ENCODE measurements around the gene LINGO3. TPM values are rescaled to one million over a fixed set of nuclear protein-coding genes. Genes with fewer than 3 reads are reported as not detected.

The LINGO3 gene
- polyA plus RNA-seq, 1 donor (not counting 4 experiments of a cell fraction or from before 2014, with no cell fraction given) = not detected

DNA sequence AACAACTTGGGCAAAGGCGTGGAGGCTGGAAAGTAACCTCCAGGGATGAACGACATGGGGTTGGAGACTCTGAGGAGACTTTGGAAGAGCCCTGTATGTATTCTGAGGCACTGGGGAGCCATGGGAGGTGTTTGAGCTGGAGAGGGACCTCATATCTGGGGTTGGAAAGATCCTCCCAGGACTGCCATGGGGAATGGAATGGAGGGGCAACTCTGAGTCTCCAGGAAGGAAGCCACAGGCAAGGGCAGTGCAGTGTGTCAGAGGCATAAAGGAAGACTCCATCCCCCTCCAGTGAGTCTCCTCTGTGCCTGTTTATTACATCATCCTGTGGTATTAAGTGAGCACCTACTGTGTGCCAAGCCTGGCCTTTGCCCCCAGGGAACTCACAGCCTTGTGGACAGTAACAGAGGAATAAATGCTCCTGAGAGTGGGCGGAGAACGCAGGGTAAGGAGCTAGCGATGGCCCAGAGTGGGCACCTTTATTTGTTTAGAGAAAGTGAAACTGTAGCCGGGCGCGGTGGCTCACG, 33.7 kb downstream of the LINGO3 start:
- Histone ChIP-seq H3K4me3 (ENCODE audit: control insufficient read depth in 2 of 3, extremely low read depth in 1 of 3, insufficient read depth in 2 of 3, low read depth in 1 of 3, low read length in 3 of 3) (no peak overlapping the region), H3K79me2 (ENCODE audit: control insufficient read depth, insufficient read depth, low read length) (peaks cover 44% of the 10 kb centered on the region), H4K20me1 (ENCODE audit: control insufficient read depth, extremely low read depth, insufficient read depth, low read length) (peaks cover 33% of the 10 kb centered on the region), H3K9me3 (ENCODE audit: control insufficient read depth, low read depth, low read length) (no peaks in the 10 kb centered on the region), H3K4me2 (ENCODE audit: control insufficient read depth, extremely low read depth, insufficient read depth, low read depth, low read length) (no peak overlapping the region), H3K27ac (ENCODE audit: control insufficient read depth, insufficient read depth, low read length) (no peak overlapping the region), H2AFZ (ENCODE audit: control insufficient read depth, low read length) (no peak overlapping the region), H3K9ac (ENCODE audit: control insufficient read depth, extremely low read depth, insufficient read depth, low read length) (no peak overlapping the region), H3K27me3 (ENCODE audit: control insufficient read depth, extremely low read depth, insufficient read depth, low read length) (no peaks in the 10 kb centered on the region), H3K4me1 (ENCODE audit: control insufficient read depth, extremely low read depth, insufficient read depth, low read length) (peaks cover 15% of the 10 kb centered on the region), H3K36me3 (ENCODE audit: control insufficient read depth in 2 of 2, extremely low read depth in 1 of 2, insufficient read depth in 2 of 2, low read length in 2 of 2) (peaks cover 13 to 16% of the 10 kb centered on the region in 2 experiments), H3K9me1 (ENCODE audit: control insufficient read depth, extremely low read depth, insufficient read depth, low read length) (no peaks in the 10 kb centered on the region)
- DNase-seq (ENCODE audit: low read depth, low spot score) (no peak), FAIRE-seq (no peak)
- no peak for TF ChIP-seq EZH2 (IDR thresholded peaks at IDR 0.05; ENCODE audit: low read length)
- TF ChIP-seq, protein P1, sequence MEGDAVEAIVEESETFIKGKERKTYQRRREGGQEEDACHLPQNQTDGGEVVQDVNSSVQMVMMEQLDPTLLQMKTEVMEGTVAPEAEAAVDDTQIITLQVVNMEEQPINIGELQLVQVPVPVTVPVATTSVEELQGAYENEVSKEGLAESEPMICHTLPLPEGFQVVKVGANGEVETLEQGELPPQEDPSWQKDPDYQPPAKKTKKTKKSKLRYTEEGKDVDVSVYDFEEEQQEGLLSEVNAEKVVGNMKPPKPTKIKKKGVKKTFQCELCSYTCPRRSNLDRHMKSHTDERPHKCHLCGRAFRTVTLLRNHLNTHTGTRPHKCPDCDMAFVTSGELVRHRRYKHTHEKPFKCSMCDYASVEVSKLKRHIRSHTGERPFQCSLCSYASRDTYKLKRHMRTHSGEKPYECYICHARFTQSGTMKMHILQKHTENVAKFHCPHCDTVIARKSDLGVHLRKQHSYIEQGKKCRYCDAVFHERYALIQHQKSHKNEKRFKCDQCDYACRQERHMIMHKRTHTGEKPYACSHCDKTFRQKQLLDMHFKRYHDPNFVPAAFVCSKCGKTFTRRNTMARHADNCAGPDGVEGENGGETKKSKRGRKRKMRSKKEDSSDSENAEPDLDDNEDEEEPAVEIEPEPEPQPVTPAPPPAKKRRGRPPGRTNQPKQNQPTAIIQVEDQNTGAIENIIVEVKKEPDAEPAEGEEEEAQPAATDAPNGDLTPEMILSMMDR (optimal IDR thresholded peaks at IDR 0.05 in 1 of 3, IDR thresholded peaks at IDR 0.05 in 1 of 3, conservative IDR thresholded peaks at IDR 0.05 in 1 of 3; ENCODE audit: extremely low read depth in 1 of 3, insufficient read depth in 2 of 3, low read length in 3 of 3) = no peak
- dilution Hi-C loops (cut with MboI; ENCODE audit: extremely low pct_ligation_motif_present, low sequenced_read_pairs) = no loop called here

DNA sequence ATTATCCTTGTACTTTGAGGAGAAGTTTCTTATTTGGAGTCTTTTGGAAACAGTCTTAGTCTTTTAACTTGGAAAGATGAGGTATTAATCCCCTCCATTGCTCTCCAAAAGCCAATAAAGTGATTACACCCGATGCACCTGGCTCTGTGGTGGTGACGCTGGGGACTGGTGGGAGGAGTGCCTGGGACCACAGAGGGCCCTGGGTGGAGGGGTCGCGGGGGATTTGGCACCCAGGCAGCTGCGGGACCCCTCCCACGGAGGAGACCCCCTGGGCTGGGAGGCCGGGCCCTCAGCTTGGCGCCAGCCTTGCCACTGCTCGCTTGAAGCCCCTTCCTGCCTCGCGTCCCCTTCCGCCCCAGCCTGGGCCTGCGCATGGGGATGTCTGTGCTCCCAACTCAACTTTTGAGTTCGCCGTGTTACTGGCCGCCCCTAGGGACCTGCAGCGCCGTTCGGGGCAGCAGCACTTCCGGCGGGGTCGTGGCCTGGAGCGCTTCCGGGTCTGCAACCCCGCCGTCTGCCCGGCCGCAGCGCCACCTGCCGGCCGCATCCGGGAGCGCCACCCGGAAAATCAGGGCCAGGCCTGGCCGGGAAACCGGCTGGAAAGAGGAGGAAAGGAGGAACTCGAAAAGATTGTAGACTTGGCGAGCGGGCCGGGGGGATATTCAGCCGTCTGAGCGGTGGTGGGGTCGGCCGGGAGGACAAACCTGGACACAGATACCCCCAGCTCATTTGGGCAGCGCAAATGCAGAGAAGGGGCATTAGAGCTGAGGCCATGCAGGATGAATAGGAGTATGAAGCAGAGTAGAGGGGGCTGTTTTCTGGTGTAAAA, 34.4 kb downstream of the LINGO3 start:
- Histone ChIP-seq H3K4me3 (ENCODE audit: control insufficient read depth in 2 of 3, extremely low read depth in 1 of 3, insufficient read depth in 2 of 3, low read depth in 1 of 3, low read length in 3 of 3) (no peak overlapping the region), H2AFZ (ENCODE audit: control insufficient read depth, low read length) (no peak overlapping the region)
- dilution Hi-C loops (cut with MboI; ENCODE audit: extremely low pct_ligation_motif_present, low sequenced_read_pairs) = no loop called here

More for the DNA sequence above, 34.4 kb downstream of the LINGO3 start:
- peaks cover 44% of the 10 kb centered on the region for H3K79me2 ChIP-seq (ENCODE audit: control insufficient read depth, insufficient read depth, low read length)
- peak overlapping the region; percentile 41 for H3K9ac ChIP-seq (ENCODE audit: control insufficient read depth, extremely low read depth, insufficient read depth, low read length)
- FAIRE-seq (peak; percentile 69), DNase-seq (ENCODE audit: low read depth, low spot score) (no peak)
- H4K20me1 ChIP-seq (ENCODE audit: control insufficient read depth, extremely low read depth, insufficient read depth, low read length) = peaks cover 33% of the 10 kb centered on the region
- H3K4me1 ChIP-seq (ENCODE audit: control insufficient read depth, extremely low read depth, insufficient read depth, low read length) = peaks cover 17% of the 10 kb centered on the region
- no peaks in the 10 kb centered on the region for H3K27me3 ChIP-seq (ENCODE audit: control insufficient read depth, extremely low read depth, insufficient read depth, low read length)
- H3K9me1 ChIP-seq (ENCODE audit: control insufficient read depth, extremely low read depth, insufficient read depth, low read length) = no peaks in the 10 kb centered on the region
- TF ChIP-seq EZH2 (IDR thresholded peaks at IDR 0.05; ENCODE audit: low read length) = no peak
- TF ChIP-seq, protein P1 (optimal IDR thresholded peaks at IDR 0.05 in 1 of 3, IDR thresholded peaks at IDR 0.05 in 1 of 3, conservative IDR thresholded peaks at IDR 0.05 in 1 of 3; ENCODE audit: extremely low read depth in 1 of 3, insufficient read depth in 2 of 3, low read length in 3 of 3) = peak; percentile 78 to 91 (median 80)
- peaks cover 13 to 16% of the 10 kb centered on the region in 2 experiments for H3K36me3 ChIP-seq (ENCODE audit: control insufficient read depth in 2 of 2, extremely low read depth in 1 of 2, insufficient read depth in 2 of 2, low read length in 2 of 2)
- H3K27ac ChIP-seq (ENCODE audit: control insufficient read depth, insufficient read depth, low read length) = no peak overlapping the region
- H3K4me2 ChIP-seq (ENCODE audit: control insufficient read depth, extremely low read depth, insufficient read depth, low read depth, low read length) = peak overlapping the region; percentile 62
- H3K9me3 ChIP-seq (ENCODE audit: control insufficient read depth, low read depth, low read length) = no peaks in the 10 kb centered on the region

All from keratinocyte (primary cell).